Measurements from ENCODE around the gene SMYD3.

Gene SMYD3

GRCh38 chr1:246193537-246193936 is 313.5 kb downstream of the SMYD3 start:
- TF ChIP-seq CTCF (IDR thresholded peaks at IDR 0.05; ENCODE audit: insufficient read depth, low read depth, low read length, missing control alignments): no peak
- DNase-seq (ENCODE audit: low read depth): no peak
- no peak overlapping the region for H3K4me3 ChIP-seq (ENCODE audit: low read depth, low read length)

- no peak for DNase-seq (ENCODE audit: low read depth)
- H3K4me3 ChIP-seq (ENCODE audit: low read depth, low read length): no peak overlapping the region
- no peak for TF ChIP-seq CTCF (IDR thresholded peaks at IDR 0.05; ENCODE audit: insufficient read depth, low read depth, low read length, missing control alignments)
Measured at GRCh38 chr1:246189126-246189525, 318.0 kb downstream of the SMYD3 start.

- DNase-seq (ENCODE audit: low read depth): no peak
- no peak overlapping the region for H3K4me3 ChIP-seq (ENCODE audit: low read depth, low read length)
- TF ChIP-seq CTCF (IDR thresholded peaks at IDR 0.05; ENCODE audit: insufficient read depth, low read depth, low read length, missing control alignments): no peak
Measured at GRCh38 chr1:246187834-246188372, 319.2 kb downstream of the SMYD3 start.

- no peak for DNase-seq (ENCODE audit: low read depth)
- no peak for TF ChIP-seq CTCF (IDR thresholded peaks at IDR 0.05; ENCODE audit: insufficient read depth, low read depth, low read length, missing control alignments)
- H3K4me3 ChIP-seq (ENCODE audit: low read depth, low read length): no peak overlapping the region
Measured at GRCh38 chr1:246184503-246184902, 322.6 kb downstream of the SMYD3 start.

- TF ChIP-seq CTCF (IDR thresholded peaks at IDR 0.05; ENCODE audit: insufficient read depth, low read depth, low read length, missing control alignments): no peak
- no peak overlapping the region for H3K4me3 ChIP-seq (ENCODE audit: low read depth, low read length)
- no peak for DNase-seq (ENCODE audit: low read depth)
Measured at GRCh38 chr1:246182149-246182851, 324.8 kb downstream of the SMYD3 start.

- no peak for TF ChIP-seq CTCF (IDR thresholded peaks at IDR 0.05; ENCODE audit: insufficient read depth, low read depth, low read length, missing control alignments)
- no peak overlapping the region for H3K4me3 ChIP-seq (ENCODE audit: low read depth, low read length)
- no peak for DNase-seq (ENCODE audit: low read depth)
Measured at GRCh38 chr1:246181241-246181640, 325.8 kb downstream of the SMYD3 start.

GRCh38 chr1:246179401-246179800 is 327.7 kb downstream of the SMYD3 start:
- no peak for DNase-seq (ENCODE audit: low read depth)
- no peak for TF ChIP-seq CTCF (IDR thresholded peaks at IDR 0.05; ENCODE audit: insufficient read depth, low read depth, low read length, missing control alignments)
- no peak overlapping the region for H3K4me3 ChIP-seq (ENCODE audit: low read depth, low read length)
